A673 (cell line): Measurements from ENCODE around the gene NUP85.

ENCODE experiments used
- CTCF ChIP-seq: fragments of 300-800, 200-600 bp; sonication (generic); conservative IDR thresholded peaks from 2 replicates; pipeline ENCODE4 v1.5.1; 2017; ENCODE audit warnings: low read depth, mild to moderate bottlenecking, antibody characterized with exemption, low read length, moderate library complexity, mixed read lengths
- EZH2 ChIP-seq: fragments of 200-600 bp; sonication (generic); IDR thresholded peaks from 2 replicates; pipeline ENCODE4 v1.6.1; 2017; ENCODE audit warnings: borderline replicate concordance, low read depth, mild to moderate bottlenecking, mixed read lengths, antibody characterized with exemption, low read length; ENCODE audit not compliant: poor library complexity, severe bottlenecking

- TF ChIP-seq CTCF (no peak), EZH2 (no peak)
These were observed 33.7 kb downstream of the NUP85 start for GRCh38 chr17:75239214-75239613.
